Suppressor macrophage treated with lipopolysaccharide for 4 hours (primary cell): ENCODE results near the gene RARB.

Experiments used
- DNase-seq: peaks from one replicate; pipeline ENCODE4 v3.0.0-alpha.2; 2020

The RARB gene

GRCh38 chr3:25510797-25511196, 82.7 kb downstream of the RARB start:
- DNase-seq = no peak

DNA sequence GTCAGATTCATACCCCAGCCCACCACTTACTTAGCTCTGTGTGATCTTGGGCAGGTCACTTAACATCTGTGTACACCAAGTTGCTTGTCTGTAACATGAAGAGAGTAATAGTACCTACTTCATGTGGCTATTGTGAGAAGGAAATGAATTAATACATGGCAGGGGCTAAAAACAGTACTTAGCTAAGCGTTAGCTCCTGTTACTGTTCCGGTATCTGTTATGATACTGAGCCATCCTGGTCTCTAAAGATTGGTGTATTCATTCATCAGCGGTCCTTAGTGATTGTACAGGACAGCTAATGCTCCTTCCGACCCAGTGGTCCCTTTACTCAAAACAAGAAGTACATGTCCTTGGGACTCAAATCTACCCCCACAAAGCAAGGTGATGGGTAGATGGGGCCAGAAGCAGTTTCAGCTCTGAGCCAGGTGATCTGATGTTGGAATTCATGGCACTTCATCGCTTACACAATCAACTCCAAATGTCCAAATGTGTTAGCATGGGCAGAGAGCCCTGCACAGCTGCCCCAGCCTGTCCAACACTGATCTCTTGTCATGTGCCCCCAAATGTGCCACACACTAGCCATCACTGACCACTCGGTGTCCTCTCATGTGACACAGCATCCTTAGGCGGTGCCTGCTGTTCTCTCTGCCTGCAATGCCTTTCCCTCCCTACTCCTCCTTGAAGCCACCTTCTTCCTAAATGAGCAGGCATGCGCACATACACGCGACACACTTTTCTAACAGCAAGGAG, 84.1 kb downstream of the RARB start:
- DNase-seq = no peak

DNA sequence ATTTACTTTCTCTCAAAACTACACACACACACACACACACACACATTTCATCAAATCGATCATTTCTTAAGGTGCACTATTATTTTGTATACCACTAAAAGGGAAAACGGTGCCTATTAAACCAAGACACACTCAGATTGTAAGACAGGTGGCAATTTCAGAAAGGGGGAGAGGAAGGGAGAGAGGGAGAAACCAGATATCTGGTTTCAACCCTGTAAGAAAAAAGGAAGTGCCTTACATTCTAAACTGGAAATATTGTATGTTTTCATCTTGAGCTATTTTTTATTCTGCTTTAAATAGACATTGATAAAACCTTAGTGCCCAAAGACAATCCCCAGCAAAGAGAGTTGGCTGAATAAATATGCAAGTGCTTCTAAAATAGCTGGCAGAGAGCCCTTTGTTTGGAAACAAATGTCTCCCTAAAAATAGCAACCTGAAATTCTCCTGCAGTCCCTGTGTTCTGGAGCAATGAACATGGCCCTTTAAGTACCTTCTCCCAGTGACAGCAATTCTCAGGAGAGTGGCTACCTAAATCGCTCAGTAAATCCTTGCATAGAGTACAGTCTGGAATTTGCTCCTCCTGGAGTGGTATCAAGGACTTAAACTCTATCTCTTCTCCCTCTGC, 85.7 kb downstream of the RARB start:
- no peak for DNase-seq

DNA sequence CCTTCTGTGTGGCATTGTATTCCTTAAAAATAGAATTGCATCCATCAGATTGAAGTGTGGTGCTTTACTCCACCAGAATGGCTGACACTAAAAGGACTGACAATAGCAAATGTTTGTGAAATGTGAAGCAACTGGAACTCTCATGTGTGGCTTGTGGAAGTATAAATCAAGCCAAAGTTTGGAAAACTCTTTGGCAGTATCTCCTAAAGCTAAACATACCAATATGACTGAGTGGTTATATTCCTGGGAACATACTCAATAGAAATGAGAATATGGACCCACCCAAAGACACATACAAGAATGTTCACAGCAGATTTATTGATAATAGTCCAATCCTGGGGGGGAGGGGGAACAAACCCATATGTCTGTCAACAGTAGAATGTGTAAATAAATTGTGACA, 87.1 kb downstream of the RARB start:
- no peak for DNase-seq

GRCh38 chr3:25520926-25521559, 93.0 kb downstream of the RARB start:
- DNase-seq = no peak

DNA sequence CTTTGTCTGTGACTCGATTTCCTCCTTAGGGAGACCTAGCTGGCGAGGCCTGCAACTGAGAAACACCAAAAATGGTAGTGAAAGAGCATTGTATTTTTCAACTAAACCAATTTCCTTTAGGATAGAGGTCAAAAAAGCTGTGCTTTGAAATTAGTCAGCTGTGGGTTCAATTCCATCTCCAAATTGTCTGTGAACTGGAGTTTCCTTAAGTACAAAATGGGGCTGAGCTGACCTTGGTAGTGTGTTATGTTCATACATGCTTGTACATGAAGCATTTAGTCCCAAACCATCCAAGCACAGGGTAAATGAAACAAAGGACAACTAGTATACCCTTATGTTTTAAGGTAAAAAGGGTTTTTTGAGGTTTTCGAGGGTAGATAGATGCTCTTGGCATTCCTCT, 99.3 kb downstream of the RARB start:
- DNase-seq = no peak

GRCh38 chr3:25527801-25528200, 99.7 kb downstream of the RARB start:
- DNase-seq = no peak

GRCh38 chr3:25531971-25532370, 103.9 kb downstream of the RARB start:
- DNase-seq = no peak

DNA sequence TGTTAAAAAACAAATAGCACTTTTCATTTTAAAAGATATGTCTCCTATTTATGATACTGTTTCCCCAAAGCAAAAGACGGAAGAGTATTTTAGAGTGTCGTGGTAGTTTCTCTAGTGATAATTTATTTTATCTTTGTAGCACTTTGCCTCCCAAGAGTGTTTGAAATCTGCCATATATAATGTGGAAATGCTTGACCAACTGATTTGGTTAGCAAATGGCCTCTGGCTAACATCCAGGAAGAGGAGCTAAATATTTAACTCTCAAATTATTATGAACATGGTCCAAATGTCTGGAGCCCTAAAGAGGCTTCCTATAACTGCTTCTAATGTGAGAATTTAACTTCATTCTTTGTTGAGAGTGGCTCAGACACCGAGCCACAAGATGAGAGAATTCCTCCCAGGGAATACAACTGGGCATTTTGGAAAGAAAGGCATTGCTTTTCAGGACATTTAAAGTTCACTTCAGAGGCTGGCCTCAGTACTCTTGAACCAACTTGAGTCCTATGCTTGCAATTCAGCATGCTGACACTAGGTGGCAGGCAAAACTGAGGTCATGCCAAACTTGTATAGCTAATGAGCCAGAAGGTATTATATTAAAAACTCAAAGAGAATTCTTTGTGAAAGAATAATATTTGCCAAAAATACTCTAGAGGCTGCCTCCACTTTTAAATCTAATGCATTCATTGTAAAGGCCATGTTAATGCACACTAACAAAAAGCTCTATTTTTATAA, 104.5 kb downstream of the RARB start:
- DNase-seq = peak; percentile 60

- DNase-seq = no peak
Observed at GRCh38 chr3:25533399-25533798, 105.3 kb downstream of the RARB start.

GRCh38 chr3:25534007-25534406, 105.9 kb downstream of the RARB start:
- no peak for DNase-seq

- peak; percentile 4 for DNase-seq
Observed at GRCh38 chr3:25536521-25537391, 108.7 kb downstream of the RARB start.

GRCh38 chr3:25537516-25537915, 109.5 kb downstream of the RARB start:
- no peak for DNase-seq

DNA sequence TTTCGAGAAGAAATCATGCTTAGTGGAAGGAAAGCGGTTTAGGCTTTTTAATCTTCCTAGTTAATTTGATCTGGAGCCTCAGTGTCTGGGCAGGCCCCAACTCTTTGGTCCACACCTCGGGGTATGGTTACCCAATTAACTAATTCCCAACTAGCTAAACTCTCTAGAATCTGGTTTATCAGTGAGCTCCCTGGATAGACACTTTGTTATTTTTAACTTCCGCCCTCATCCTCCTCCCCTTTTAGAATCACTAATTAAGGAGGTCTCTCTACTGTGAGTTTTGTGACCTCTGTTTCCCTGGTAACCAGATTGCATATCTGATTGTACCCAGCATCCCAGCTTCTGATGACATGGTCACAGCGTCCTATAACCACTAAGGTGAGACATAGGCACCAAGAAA, 112.2 kb downstream of the RARB start:
- no peak for DNase-seq

GRCh38 chr3:25542492-25543039, 114.5 kb downstream of the RARB start:
- no peak for DNase-seq

GRCh38 chr3:25547103-25547502, 119.0 kb downstream of the RARB start:
- no peak for DNase-seq

- DNase-seq = no peak
Observed at GRCh38 chr3:25547943-25548674, 120.0 kb downstream of the RARB start.

GRCh38 chr3:25548836-25549235, 120.8 kb downstream of the RARB start:
- no peak for DNase-seq

- DNase-seq = no peak
Observed at GRCh38 chr3:25552251-25552650, 124.2 kb downstream of the RARB start.

GRCh38 chr3:25554376-25554775, 126.3 kb downstream of the RARB start:
- DNase-seq = no peak

DNA sequence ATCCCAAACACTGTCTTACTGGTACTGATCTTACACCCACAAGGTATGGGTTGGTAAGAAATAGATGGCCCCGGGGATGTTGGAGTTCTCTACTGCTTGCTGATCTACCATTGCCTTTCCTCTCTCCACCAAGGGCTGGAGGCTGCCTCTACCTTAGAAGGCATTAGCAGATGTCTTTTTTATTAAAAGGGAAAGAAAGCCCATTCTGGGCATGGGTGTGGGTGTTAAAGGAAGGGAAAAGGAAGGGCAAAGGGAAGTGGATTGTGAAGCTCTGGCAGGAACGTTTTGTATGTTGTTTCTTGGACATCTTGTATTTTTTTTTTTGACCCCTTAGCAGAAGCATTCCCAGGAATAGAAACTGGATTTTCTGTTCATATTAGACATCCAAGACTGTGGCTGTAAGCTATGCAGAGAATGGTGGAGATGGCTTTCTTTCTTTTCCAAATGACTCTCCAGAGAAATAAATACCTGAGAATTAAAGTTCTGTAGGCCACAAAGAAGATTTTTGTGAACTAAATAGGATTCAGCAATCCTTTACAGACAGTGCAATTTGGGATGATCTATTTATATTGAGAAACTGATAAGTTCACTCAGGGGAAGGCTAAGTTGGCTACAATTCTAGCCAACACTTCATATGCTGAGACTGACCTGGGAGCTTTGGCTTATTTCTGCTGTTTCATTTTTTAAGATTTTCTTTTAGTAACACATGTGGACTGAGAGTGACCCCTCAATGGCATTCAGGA, 127.8 kb downstream of the RARB start:
- DNase-seq = no peak
